IMR-90 (cell line): ENCODE data around the gene TCF3. TPM values are rescaled to one million over a fixed set of nuclear protein-coding genes. Genes with fewer than 3 reads are reported as not detected.
A peak's percentile ranks its signal among the peaks of the same experiment; 100 is the strongest.

Source experiments
- ATAC-seq: fragments of 200-7000 bp; cut with Tn5 transposase; 2 replicates; pipeline ENCODE4 v1.9.1; 2020; ENCODE audit warnings: low read depth, mild to moderate bottlenecking, moderate library complexity
- BruUV-seq: library from RNA; stranded (reverse); fragments of 400-500 nt; replicated peaks from 2 replicates; lab custom pipeline; 2021; lab: Mats Ljungman, UMichigan
- CTCF ChIA-PET: fragments of 300-600 bp; formaldehyde crosslinking; extraction: SDS; loops from one replicate; lab custom pipeline; 2021; ENCODE audit warnings: antibody characterized with exemption; lab: Yijun Ruan, JAX
- POLR2A ChIA-PET: fragments of 300-600 bp; sonication (Branson Sonifier 250); formaldehyde crosslinking; loops from one replicate; lab custom pipeline; 2022; ENCODE audit warnings: antibody characterized with exemption; ENCODE audit not compliant: unreplicated experiment; lab: Charles Lee
- DNase-seq: peaks from one replicate; pipeline ENCODE4 v3.0.0; 2013
- H2AFZ ChIP-seq: replicated peaks from 2 replicates; pipeline ENCODE3; 2013; ENCODE audit warnings: low read length, mild to moderate bottlenecking; ENCODE audit not compliant: poor library complexity
- H2AK5ac ChIP-seq: 2 replicates; pipeline ENCODE4 v1.6.1; 2013; ENCODE audit warnings: low read depth, low read length, inconsistent platforms
- H2AK9ac ChIP-seq: replicated peaks from 2 replicates; pipeline ENCODE3; 2013; ENCODE audit warnings: mild to moderate bottlenecking, low read depth, low read length, moderate library complexity; ENCODE audit not compliant: poor library complexity
- H2BK120ac ChIP-seq: 2 replicates; pipeline ENCODE4 v1.6.1; 2013; ENCODE audit warnings: low read depth, low read length, inconsistent platforms
- H2BK15ac ChIP-seq: 3 replicates; pipeline ENCODE4 v1.6.1; 2013; ENCODE audit warnings: low read depth, low read length, inconsistent platforms
- H2BK20ac ChIP-seq: 2 replicates; pipeline ENCODE4 v1.6.1; 2013; ENCODE audit warnings: low read depth, mild to moderate bottlenecking, inconsistent platforms, low read length, moderate library complexity
- H2BK5ac ChIP-seq: 2 replicates; pipeline ENCODE4 v1.6.1; 2013; ENCODE audit warnings: mild to moderate bottlenecking, low read depth, low read length, inconsistent platforms; ENCODE audit not compliant: poor library complexity, severe bottlenecking
- H3K14ac ChIP-seq: replicated peaks from 2 replicates; pipeline ENCODE4 v1.6.1; 2013; ENCODE audit warnings: low read depth, low read length, inconsistent platforms
- H3K18ac ChIP-seq: 2 replicates; pipeline ENCODE4 v1.6.1; 2013; ENCODE audit warnings: low read depth, low read length, control low read depth
- H3K23ac ChIP-seq: 2 replicates; pipeline ENCODE4 v1.6.1; 2013; ENCODE audit warnings: low read depth, low read length, inconsistent platforms
- H3K27ac ChIP-seq: 2 replicates; pipeline ENCODE4 v1.5.1; 2013; ENCODE audit warnings: mild to moderate bottlenecking, control low read depth, low read length; ENCODE audit not compliant: insufficient read depth
- H3K27me3 ChIP-seq: 2 replicates; pipeline ENCODE4 v1.6.1; 2013; ENCODE audit warnings: low read length; ENCODE audit not compliant: control insufficient read depth, insufficient read depth
- H3K36me3 ChIP-seq: 2 replicates; pipeline ENCODE4 v1.6.1; 2013; ENCODE audit warnings: low read length, mixed read lengths; ENCODE audit not compliant: control insufficient read depth, insufficient read depth
- H3K4ac ChIP-seq: 2 replicates; pipeline ENCODE4 v1.6.1; 2013; ENCODE audit warnings: low read depth, low read length, inconsistent platforms
- H3K4me1 ChIP-seq: 2 replicates; pipeline ENCODE4 v1.6.1; 2013; ENCODE audit warnings: low read length, mixed read lengths; ENCODE audit not compliant: control insufficient read depth, insufficient read depth
- H3K4me2 ChIP-seq: 2 replicates; pipeline ENCODE4 v1.6.1; 2013; ENCODE audit warnings: low read depth, mild to moderate bottlenecking, control low read depth, low read length, moderate library complexity
- H3K4me3 ChIP-seq: 2 replicates; pipeline ENCODE4 v1.5.1; 2013; ENCODE audit warnings: low read depth, mild to moderate bottlenecking, control low read depth, low read length, moderate library complexity; ENCODE audit not compliant: insufficient read depth
- H3K56ac ChIP-seq: 2 replicates; pipeline ENCODE4 v1.6.1; 2013; ENCODE audit warnings: low read length, inconsistent platforms; ENCODE audit not compliant: insufficient read depth; ENCODE audit errors: extremely low read depth
- H3K79me1 ChIP-seq, 2 experiments: 2 replicates each; pipeline ENCODE4 v1.6.1; 2013; ENCODE audit warnings: low read length in 2 of 2, inconsistent platforms in 1 of 2, low read depth in 1 of 2
- H3K9ac ChIP-seq: 2 replicates; pipeline ENCODE4 v1.6.1; 2013; ENCODE audit warnings: low read depth, low read length, control low read depth
- H3K9me1 ChIP-seq: 2 replicates; pipeline ENCODE4 v1.6.1; 2013; ENCODE audit warnings: low read length, inconsistent platforms; ENCODE audit not compliant: insufficient read depth
- H3K9me3 ChIP-seq: 2 replicates; pipeline ENCODE4 v1.6.1; 2013; ENCODE audit warnings: low read length; ENCODE audit not compliant: control insufficient read depth, insufficient read depth
- H4K20me1 ChIP-seq: 2 replicates; pipeline ENCODE4 v1.6.1; 2013; ENCODE audit warnings: low read length, inconsistent platforms; ENCODE audit not compliant: insufficient read depth
- H4K5ac ChIP-seq: 2 replicates; pipeline ENCODE4 v1.6.1; 2013; ENCODE audit warnings: mild to moderate bottlenecking, low read depth, low read length, control low read depth
- H4K8ac ChIP-seq, 2 experiments: 2 replicates each; pipeline ENCODE4 v1.6.1; 2013; ENCODE audit warnings: low read depth in 2 of 2, low read length in 2 of 2, control low read depth in 1 of 2, inconsistent platforms in 1 of 2
- H4K91ac ChIP-seq: 2 replicates; pipeline ENCODE4 v1.6.1; 2013; ENCODE audit warnings: low read depth, low read length, inconsistent platforms; ENCODE audit not compliant: insufficient read depth
- BHLHE40 ChIP-seq: fragments of 150-350 bp; IDR thresholded peaks from 2 replicates; pipeline ENCODE4 v1.6.1; 2016; ENCODE audit warnings: mild to moderate bottlenecking, low read depth, low read length
- CEBPB ChIP-seq: IDR thresholded peaks from 2 replicates; pipeline ENCODE4 v1.6.1; 2012; ENCODE audit warnings: low read depth, low read length, improper control_type of control experiment
- CHD1 ChIP-seq: IDR thresholded peaks from 2 replicates; pipeline ENCODE4 v1.6.1; 2012; ENCODE audit warnings: low read depth, low read length, improper control_type of control experiment
- FOS ChIP-seq: fragments of 150-350 bp; IDR thresholded peaks from 2 replicates; pipeline ENCODE4 v1.6.1; 2016; ENCODE audit warnings: low read depth, low read length
- MAFK ChIP-seq: IDR thresholded peaks from 2 replicates; pipeline ENCODE4 v1.6.1; 2012; ENCODE audit warnings: low read depth, low read length, improper control_type of control experiment
- MAZ ChIP-seq: IDR thresholded peaks from 2 replicates; pipeline ENCODE4 v1.6.1; 2012; ENCODE audit warnings: low read depth, mild to moderate bottlenecking, low read length, improper control_type of control experiment, moderate library complexity, borderline replicate concordance
- MXI1 ChIP-seq: IDR thresholded peaks from 2 replicates; pipeline ENCODE4 v1.6.1; 2012; ENCODE audit warnings: low read depth, mild to moderate bottlenecking, low read length, moderate library complexity, borderline replicate concordance
- NFE2L2 ChIP-seq: fragments of 150-350 bp; IDR thresholded peaks from 2 replicates; pipeline ENCODE4 v1.6.1; 2016; ENCODE audit warnings: low read depth, mild to moderate bottlenecking, low read length
- POLR2A ChIP-seq: IDR thresholded peaks from 2 replicates; pipeline ENCODE4 v1.6.1; 2012; ENCODE audit warnings: mild to moderate bottlenecking, low read depth, low read length
- RAD21 ChIP-seq: IDR thresholded peaks from 2 replicates; pipeline ENCODE4 v1.6.1; 2012; ENCODE audit warnings: low read length, improper control_type of control experiment
- RCOR1 ChIP-seq: IDR thresholded peaks from 2 replicates; pipeline ENCODE4 v1.6.1; 2012; ENCODE audit warnings: mild to moderate bottlenecking, low read length, improper control_type of control experiment; ENCODE audit not compliant: insufficient replicate concordance
- RFX5 ChIP-seq: IDR thresholded peaks from 2 replicates; pipeline ENCODE4 v1.8.0; 2012; ENCODE audit warnings: low read depth, mild to moderate bottlenecking, low read length, moderate library complexity
- SMC3 ChIP-seq: fragments of 150-350 bp; IDR thresholded peaks from 2 replicates; pipeline ENCODE4 v1.6.1; 2016; ENCODE audit warnings: low read depth, mild to moderate bottlenecking, antibody characterized with exemption, low read length, moderate library complexity
- USF2 ChIP-seq: fragments of 150-350 bp; IDR thresholded peaks from 2 replicates; pipeline ENCODE4 v1.6.1; 2017; ENCODE audit warnings: mild to moderate bottlenecking, antibody characterized with exemption, low read length, low read depth
- WGBS, 2 experiments: methylation state at CpG; one replicate each; pipeline versions ENCODE4 v1.1.5 to v1.1.7; 2013; ENCODE audit warnings: missing lambda C conversion rate in 2 of 2; ENCODE audit not compliant: insufficient read length in 1 of 2; ENCODE audit errors: extremely low coverage in 2 of 2; 5-methylcytosine and 5-hydroxymethylcytosine counted together
- dilution Hi-C: fragments of 300-500 bp; cut with HindIII; formaldehyde crosslinking; loops from one replicate; pipeline ENCODE4 v1.14.3; 2018; ENCODE audit warnings: low sequenced_read_pairs; ENCODE audit not compliant: unreplicated experiment
- in situ Hi-C: fragments of 300-500 bp; cut with MboI; formaldehyde crosslinking; loops from 3 replicates; pipeline ENCODE4 v1.14.3; 2019; ENCODE audit warnings: low sequenced_read_pairs, inconsistent platforms, mixed read lengths
- intact Hi-C: fragments of 100-400 bp; cut with micrococcal nuclease; formaldehyde crosslinking; loops from 2 replicates; pipeline ENCODE4 v1.10.0; 2022
- polyA plus RNA-seq, 3 experiments: library from polyadenylated mRNA; depleted of rRNA; stranded (reverse); fragments of >200 nt; gene quantifications; 2 replicates each; pipeline ENCODE4 v1.2.3, GENCODE V29; 2012; ENCODE audit warnings: low replicate concordance in 1 of 3
- total RNA-seq: library from RNA; depleted of rRNA; stranded (reverse); fragments of >200 nt; gene quantifications from 2 replicates; pipeline ENCODE4 v1.2.3, GENCODE V29; 2012
- TF ChIP-seq, protein P1 (sequence below): fragments of 150-350 bp; IDR thresholded peaks from 2 replicates; pipeline ENCODE4 v1.6.1; 2016; ENCODE audit warnings: low read depth, mild to moderate bottlenecking, low read length, moderate library complexity, borderline replicate concordance
- TF ChIP-seq, protein P2 (sequence below): conservative IDR thresholded peaks from 2 replicates; pipeline ENCODE4 v1.5.1; 2012; ENCODE audit warnings: mild to moderate bottlenecking, low read depth, low read length, improper control_type of control experiment

Gene TCF3
- total and polyA plus RNA-seq, 2 of the 4 experiments (the other 2 are of a cell fraction) = 29.9 to 127 TPM

DNA sequence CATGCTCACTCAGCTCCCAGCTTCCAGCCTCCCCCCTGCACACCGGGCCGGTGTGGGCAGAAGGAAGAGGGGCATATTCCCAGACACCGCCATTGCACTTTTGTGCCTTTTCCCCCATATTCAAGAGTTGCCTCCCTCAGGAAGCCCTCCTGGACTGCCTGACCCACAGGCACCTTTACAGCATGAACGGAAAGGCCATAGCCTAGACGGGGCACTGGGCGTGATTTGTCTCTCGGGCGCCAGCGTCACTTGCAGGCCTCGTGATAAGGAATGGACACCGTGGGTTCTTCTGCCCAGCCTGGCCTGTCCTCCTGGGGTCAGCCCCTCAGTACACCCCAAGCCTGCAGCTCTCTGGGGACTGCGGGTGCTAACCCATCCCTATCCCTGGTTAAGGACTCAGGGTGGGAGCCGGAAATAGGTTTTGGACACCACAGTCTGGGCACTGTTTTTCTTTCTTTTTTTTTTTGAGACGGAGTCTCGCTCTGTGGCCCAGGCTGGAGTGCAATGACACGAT lies 46.2 kb downstream of the TCF3 start:
- Histone ChIP-seq H2AFZ (peak overlapping the region; percentile 93), H3K9me3 (no peaks in the 10 kb centered on the region), H4K20me1 (peaks cover 24% of the 10 kb centered on the region), H3K27ac (peak overlapping the region; percentile 54), H3K4me2 (peak overlapping the region; percentile 90), H3K4ac (peak overlapping the region; percentile 76), H3K9me1 (0 out of 2 replicates have a peak, but pooled peaks cover 5% of the 10 kb centered on the region), H2BK15ac (no peak overlapping the region), H2AK9ac (peak overlapping the region; percentile 71), H3K79me1 (peaks cover 6 to 35% of the 10 kb centered on the region in 2 experiments; a peak in 3 of 4 replicates), H3K4me3 (peak overlapping the region; percentile 57), H3K23ac (peak overlapping the region; percentile 74), H3K27me3 (no peaks in the 10 kb centered on the region), H3K14ac (peak overlapping the region; percentile 82), H4K8ac (peak overlapping the region; percentile 78 to 89), H4K91ac (peak overlapping the region; percentile 49; the same call in 1 of the 2 replicates), H3K36me3 (peaks cover 14% of the 10 kb centered on the region), H2BK120ac (no peak overlapping the region; the same call in 1 of the 2 replicates), H3K9ac (peak overlapping the region; percentile 82), H2BK5ac (peak overlapping the region; percentile 75), H3K18ac (no peak overlapping the region), H2BK20ac (no peak overlapping the region), H3K56ac (no peak overlapping the region), H2AK5ac (peak overlapping the region; percentile 83), H4K5ac (peak overlapping the region; percentile 32; the same call in 1 of the 2 replicates), H3K4me1 (peaks cover 2% of the 10 kb centered on the region; the same call in 1 of the 2 replicates)
- WGBS, 2 experiments = 0% methylated on average over 1 of the region's 16 CpGs; no CpG with 5 or more reads in 1 of the 2 experiments
- ChIA-PET POLR2A (no interaction called here), CTCF (no interaction called here)
- TF ChIP-seq NFE2L2 (no peak), POLR2A (no peak), CHD1 (no peak), MAFK (no peak), BHLHE40 (no peak), CEBPB (no peak), USF2 (no peak), SMC3 (no peak), MXI1 (no peak), FOS (no peak), MAZ (no peak), RCOR1 (no peak), RFX5 (no peak), RAD21 (no peak)
- TF ChIP-seq, protein P1, sequence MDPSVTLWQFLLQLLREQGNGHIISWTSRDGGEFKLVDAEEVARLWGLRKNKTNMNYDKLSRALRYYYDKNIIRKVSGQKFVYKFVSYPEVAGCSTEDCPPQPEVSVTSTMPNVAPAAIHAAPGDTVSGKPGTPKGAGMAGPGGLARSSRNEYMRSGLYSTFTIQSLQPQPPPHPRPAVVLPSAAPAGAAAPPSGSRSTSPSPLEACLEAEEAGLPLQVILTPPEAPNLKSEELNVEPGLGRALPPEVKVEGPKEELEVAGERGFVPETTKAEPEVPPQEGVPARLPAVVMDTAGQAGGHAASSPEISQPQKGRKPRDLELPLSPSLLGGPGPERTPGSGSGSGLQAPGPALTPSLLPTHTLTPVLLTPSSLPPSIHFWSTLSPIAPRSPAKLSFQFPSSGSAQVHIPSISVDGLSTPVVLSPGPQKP = no peak
- TF ChIP-seq, protein P2, sequence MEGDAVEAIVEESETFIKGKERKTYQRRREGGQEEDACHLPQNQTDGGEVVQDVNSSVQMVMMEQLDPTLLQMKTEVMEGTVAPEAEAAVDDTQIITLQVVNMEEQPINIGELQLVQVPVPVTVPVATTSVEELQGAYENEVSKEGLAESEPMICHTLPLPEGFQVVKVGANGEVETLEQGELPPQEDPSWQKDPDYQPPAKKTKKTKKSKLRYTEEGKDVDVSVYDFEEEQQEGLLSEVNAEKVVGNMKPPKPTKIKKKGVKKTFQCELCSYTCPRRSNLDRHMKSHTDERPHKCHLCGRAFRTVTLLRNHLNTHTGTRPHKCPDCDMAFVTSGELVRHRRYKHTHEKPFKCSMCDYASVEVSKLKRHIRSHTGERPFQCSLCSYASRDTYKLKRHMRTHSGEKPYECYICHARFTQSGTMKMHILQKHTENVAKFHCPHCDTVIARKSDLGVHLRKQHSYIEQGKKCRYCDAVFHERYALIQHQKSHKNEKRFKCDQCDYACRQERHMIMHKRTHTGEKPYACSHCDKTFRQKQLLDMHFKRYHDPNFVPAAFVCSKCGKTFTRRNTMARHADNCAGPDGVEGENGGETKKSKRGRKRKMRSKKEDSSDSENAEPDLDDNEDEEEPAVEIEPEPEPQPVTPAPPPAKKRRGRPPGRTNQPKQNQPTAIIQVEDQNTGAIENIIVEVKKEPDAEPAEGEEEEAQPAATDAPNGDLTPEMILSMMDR = no peak
- DNase-seq = no peak
- dilution Hi-C loops (no loop called here), in situ Hi-C loops (no loop called here), intact Hi-C loops (loop anchor here (2.0 to 10.0 kb wide), 2 partner anchors 45 to 189 kb away; no protein-coding TSS in a partner anchor)
- peak; percentile 1; the same call in 1 of the 2 replicates for ATAC-seq
- BruUV-seq = no TSS peak
